A673 (cell line): Measurements from ENCODE around the gene OSM. TPM values are rescaled to one million over a fixed set of nuclear protein-coding genes. Genes with fewer than 3 reads are reported as not detected.

Source experiments
- BruUV-seq: library from RNA; stranded (reverse); fragments of 400-500 nt; replicated peaks from 2 replicates; lab custom pipeline; 2021; lab: Mats Ljungman, UMichigan
- CTCF ChIA-PET: fragments of 300-600 bp; sonication (Branson Sonifier 250); formaldehyde crosslinking; loops from one replicate; lab custom pipeline; 2022; ENCODE audit warnings: antibody characterized with exemption; lab: Charles Lee
- POLR2A ChIA-PET: fragments of 300-600 bp; sonication (Branson Sonifier 250); formaldehyde crosslinking; loops from one replicate; lab custom pipeline; 2022; ENCODE audit warnings: antibody characterized with exemption; ENCODE audit not compliant: low non-redundant PET; lab: Charles Lee
- DNase-seq: peaks from one replicate; pipeline ENCODE4 v3.0.0-alpha.2; 2015; ENCODE audit warnings: low spot score
- H3K27ac ChIP-seq: fragments of 200-600 bp; sonication (generic); 2 replicates; pipeline ENCODE4 v1.5.1; 2016; ENCODE audit warnings: mixed run types, low read depth, mild to moderate bottlenecking, mixed read lengths, antibody characterized with exemption, low read length; ENCODE audit not compliant: poor library complexity, severe bottlenecking
- H3K27me3 ChIP-seq: fragments of 200-600 bp; sonication (generic); replicated peaks from 2 replicates; pipeline ENCODE4 v1.6.1; 2017; ENCODE audit warnings: mixed run types, low read depth, mild to moderate bottlenecking, mixed read lengths, antibody characterized with exemption, low read length; ENCODE audit not compliant: insufficient read depth, poor library complexity
- H3K36me3 ChIP-seq: fragments of 200-600 bp; sonication (generic); 2 replicates; pipeline ENCODE4 v1.6.1; 2016; ENCODE audit warnings: mixed run types, mild to moderate bottlenecking, mixed read lengths, antibody characterized with exemption, low read length; ENCODE audit not compliant: insufficient read depth, poor library complexity, severe bottlenecking
- H3K4me1 ChIP-seq: fragments of 200-600 bp; sonication (generic); 2 replicates; pipeline ENCODE4 v1.6.1; 2017; ENCODE audit warnings: mixed run types, mild to moderate bottlenecking, mixed read lengths, antibody characterized with exemption, low read length; ENCODE audit not compliant: insufficient read depth, poor library complexity, severe bottlenecking
- H3K4me3 ChIP-seq: fragments of 200-600 bp; sonication (generic); 2 replicates; pipeline ENCODE4 v1.5.1; 2016; ENCODE audit warnings: low read depth, mixed run types, mild to moderate bottlenecking, mixed read lengths, low read length; ENCODE audit not compliant: poor library complexity, severe bottlenecking
- H3K9me3 ChIP-seq: fragments of 200-600 bp; sonication (generic); 2 replicates; pipeline ENCODE4 v1.6.1; 2016; ENCODE audit warnings: mixed run types, low read depth, mild to moderate bottlenecking, mixed read lengths, antibody characterized with exemption, low read length; ENCODE audit not compliant: poor library complexity, severe bottlenecking
- CTCF ChIP-seq: fragments of 300-800, 200-600 bp; sonication (generic); conservative IDR thresholded peaks from 2 replicates; pipeline ENCODE4 v1.5.1; 2017; ENCODE audit warnings: low read depth, mild to moderate bottlenecking, antibody characterized with exemption, low read length, moderate library complexity, mixed read lengths
- EZH2 ChIP-seq: fragments of 200-600 bp; sonication (generic); IDR thresholded peaks from 2 replicates; pipeline ENCODE4 v1.6.1; 2017; ENCODE audit warnings: borderline replicate concordance, low read depth, mild to moderate bottlenecking, mixed read lengths, antibody characterized with exemption, low read length; ENCODE audit not compliant: poor library complexity, severe bottlenecking
- intact Hi-C: fragments of 100-400 bp; cut with micrococcal nuclease; formaldehyde crosslinking; loops from one replicate; pipeline ENCODE4 v1.10.0; 2022; ENCODE audit not compliant: unreplicated experiment
- total RNA-seq: library from RNA; stranded (reverse); gene quantifications from 2 replicates; pipeline ENCODE4 v1.2.3, GENCODE V29; 2021

OSM gene
- total RNA-seq, 1 experiment from 2014 or later: not detected

GRCh38 chr22:30307041-30307574, 40.5 kb upstream of the OSM start:
- no peak overlapping the region for H3K27ac ChIP-seq
- CTCF ChIA-PET: no interaction called here
- H3K4me3 ChIP-seq: no peak overlapping the region
- no peaks in the 10 kb centered on the region for H3K27me3 ChIP-seq
- TF ChIP-seq CTCF (no peak), EZH2 (no peak)
- intact Hi-C loops: no loop called here
- no peaks in the 10 kb centered on the region for H3K36me3 ChIP-seq
- POLR2A ChIA-PET: no interaction called here
- peaks cover 8% of the 10 kb centered on the region for H3K4me1 ChIP-seq
- H3K9me3 ChIP-seq: no peaks in the 10 kb centered on the region
- no peak for DNase-seq
- BruUV-seq: no TSS peak

- CTCF ChIA-PET: no interaction called here
- no peaks in the 10 kb centered on the region for H3K27me3 ChIP-seq
Measured at GRCh38 chr22:30306627-30307011, 40.0 kb upstream of the OSM start.

GRCh38 chr22:30305906-30306626, 39.4 kb upstream of the OSM start:
- no TSS peak for BruUV-seq
- Histone ChIP-seq H3K36me3 (no peaks in the 10 kb centered on the region), H3K9me3 (no peaks in the 10 kb centered on the region), H3K4me3 (no peak overlapping the region), H3K4me1 (peaks cover 8% of the 10 kb centered on the region), H3K27me3 (no peaks in the 10 kb centered on the region), H3K27ac (no peak overlapping the region)
- no peak for DNase-seq
- CTCF ChIA-PET: no interaction called here
- intact Hi-C loops: no loop called here
- no peak for TF ChIP-seq CTCF
- no peak for TF ChIP-seq EZH2
- POLR2A ChIA-PET: no interaction called here

More at GRCh38 chr22:30306627-30307011, 40.0 kb upstream of the OSM start:
- no peak for DNase-seq
- H3K4me1 ChIP-seq: peaks cover 8% of the 10 kb centered on the region
- intact Hi-C loops: no loop called here
- no peaks in the 10 kb centered on the region for H3K36me3 ChIP-seq
- TF ChIP-seq EZH2 (no peak), CTCF (no peak)
- POLR2A ChIA-PET: no interaction called here
- no peak overlapping the region for H3K27ac ChIP-seq
- BruUV-seq: no TSS peak
- no peak overlapping the region for H3K4me3 ChIP-seq
- H3K9me3 ChIP-seq: no peaks in the 10 kb centered on the region
